Stimulated activated CD4-positive, alpha-beta T cell treated with anti-CD3 and anti-CD28 coated beads, Interleukin-4, amount 100 ng/mL, for 4 hours (primary cell): Measurements from ENCODE around the gene YARS1.

Experiments
- DNase-seq, 2 experiments: peaks; one replicate each; pipeline ENCODE4 v3.0.0-alpha.2; 2020

The YARS1 gene

GRCh38 chr1:32775640-32776337 lies 41.4 kb downstream of the YARS1 start:
- no peak for DNase-seq

- no peak for DNase-seq
These were observed 42.1 kb downstream of the YARS1 start for GRCh38 chr1:32774950-32775634.

GRCh38 chr1:32774464-32774808 lies 42.7 kb downstream of the YARS1 start:
- DNase-seq, result no peak

GRCh38 chr1:32773764-32774463 lies 43.2 kb downstream of the YARS1 start:
- no peak for DNase-seq

GRCh38 chr1:32773018-32773763 lies 44.0 kb downstream of the YARS1 start:
- peak; percentile 56 to 72 for DNase-seq

GRCh38 chr1:32772281-32773017 lies 44.7 kb downstream of the YARS1 start:
- DNase-seq, result no peak

GRCh38 chr1:32771561-32772280 lies 45.4 kb downstream of the YARS1 start:
- DNase-seq, result no peak

- DNase-seq, result no peak
These were observed 46.2 kb downstream of the YARS1 start for GRCh38 chr1:32770741-32771548.

- DNase-seq, result no peak
These were observed 46.9 kb downstream of the YARS1 start for GRCh38 chr1:32770221-32770731.

GRCh38 chr1:32769524-32770220 lies 47.5 kb downstream of the YARS1 start:
- no peak for DNase-seq

GRCh38 chr1:32768110-32768850 lies 48.9 kb downstream of the YARS1 start:
- DNase-seq, result no peak

GRCh38 chr1:32767641-32768040 lies 49.5 kb downstream of the YARS1 start:
- no peak for DNase-seq

- DNase-seq, result no peak
These were observed 50.0 kb downstream of the YARS1 start for GRCh38 chr1:32767156-32767555.

- no peak for DNase-seq
These were observed 50.7 kb downstream of the YARS1 start for GRCh38 chr1:32766328-32766972.

GRCh38 chr1:32765570-32766327 lies 51.4 kb downstream of the YARS1 start:
- DNase-seq, result no peak

- no peak for DNase-seq
These were observed 52.2 kb downstream of the YARS1 start for GRCh38 chr1:32764826-32765569.

GRCh38 chr1:32763221-32763620 lies 53.9 kb downstream of the YARS1 start:
- DNase-seq, result no peak
